IMR-90 (cell line): ENCODE data around the gene OR8H1.

Experiments
- BHLHE40 ChIP-seq: fragments of 150-350 bp; IDR thresholded peaks from 2 replicates; pipeline ENCODE4 v1.6.1; 2016; ENCODE audit warnings: mild to moderate bottlenecking, low read depth, low read length
- CEBPB ChIP-seq: IDR thresholded peaks from 2 replicates; pipeline ENCODE4 v1.6.1; 2012; ENCODE audit warnings: low read depth, low read length, improper control_type of control experiment
- CHD1 ChIP-seq: IDR thresholded peaks from 2 replicates; pipeline ENCODE4 v1.6.1; 2012; ENCODE audit warnings: low read depth, low read length, improper control_type of control experiment
- CTCF ChIP-seq: conservative IDR thresholded peaks from 2 replicates; pipeline ENCODE4 v1.5.1; 2012; ENCODE audit warnings: mild to moderate bottlenecking, low read depth, low read length, improper control_type of control experiment
- ELK1 ChIP-seq: fragments of 150-350 bp; IDR thresholded peaks from 2 replicates; pipeline ENCODE4 v1.6.1; 2016; ENCODE audit warnings: low read depth, mild to moderate bottlenecking, low read length, moderate library complexity, borderline replicate concordance
- MAZ ChIP-seq: IDR thresholded peaks from 2 replicates; pipeline ENCODE4 v1.6.1; 2012; ENCODE audit warnings: low read depth, mild to moderate bottlenecking, low read length, improper control_type of control experiment, moderate library complexity, borderline replicate concordance
- MXI1 ChIP-seq: IDR thresholded peaks from 2 replicates; pipeline ENCODE4 v1.6.1; 2012; ENCODE audit warnings: low read depth, mild to moderate bottlenecking, low read length, moderate library complexity, borderline replicate concordance
- NFE2L2 ChIP-seq: fragments of 150-350 bp; IDR thresholded peaks from 2 replicates; pipeline ENCODE4 v1.6.1; 2016; ENCODE audit warnings: low read depth, mild to moderate bottlenecking, low read length
- POLR2A ChIP-seq: IDR thresholded peaks from 2 replicates; pipeline ENCODE4 v1.6.1; 2012; ENCODE audit warnings: mild to moderate bottlenecking, low read depth, low read length
- RAD21 ChIP-seq: IDR thresholded peaks from 2 replicates; pipeline ENCODE4 v1.6.1; 2012; ENCODE audit warnings: low read length, improper control_type of control experiment
- RFX5 ChIP-seq: IDR thresholded peaks from 2 replicates; pipeline ENCODE4 v1.8.0; 2012; ENCODE audit warnings: low read depth, mild to moderate bottlenecking, low read length, moderate library complexity
- SMC3 ChIP-seq: fragments of 150-350 bp; IDR thresholded peaks from 2 replicates; pipeline ENCODE4 v1.6.1; 2016; ENCODE audit warnings: low read depth, mild to moderate bottlenecking, antibody characterized with exemption, low read length, moderate library complexity
- USF2 ChIP-seq: fragments of 150-350 bp; IDR thresholded peaks from 2 replicates; pipeline ENCODE4 v1.6.1; 2017; ENCODE audit warnings: mild to moderate bottlenecking, antibody characterized with exemption, low read length, low read depth

GRCh38 chr11:56296898-56297297 lies 4.8 kb upstream of the OR8H1 start:
- TF ChIP-seq POLR2A = no peak
- no peak for TF ChIP-seq CTCF
- no peak for TF ChIP-seq MXI1
- no peak for TF ChIP-seq MAZ
- TF ChIP-seq RFX5 = no peak
- TF ChIP-seq CHD1 = no peak
- TF ChIP-seq CEBPB = no peak
- no peak for TF ChIP-seq SMC3
- no peak for TF ChIP-seq USF2
- TF ChIP-seq NFE2L2 = no peak
- no peak for TF ChIP-seq RAD21
- no peak for TF ChIP-seq BHLHE40
- TF ChIP-seq ELK1 = no peak
